Ascending aorta (tissue), 2 donors: ENCODE results near the gene PADI2. TPM values are rescaled to one million over a fixed set of nuclear protein-coding genes. Genes with fewer than 3 reads are reported as not detected.

Experiments used
- DNase-seq, 2 donors: peaks; one replicate each; pipeline ENCODE4 v3.0.0-alpha.2; 2019; ENCODE audit warnings: low spot score in 2 of 2
- H3K27ac ChIP-seq, 2 donors: fragments of 200-600 bp; sonication (generic); one replicate each; pipeline ENCODE4 v1.5.1; 2016 to 2017; ENCODE audit warnings: mild to moderate bottlenecking in 1 of 2
- H3K27me3 ChIP-seq: fragments of 200-600 bp; sonication (generic); one replicate; pipeline ENCODE4 v1.5.1; 2017
- H3K36me3 ChIP-seq, 2 donors: fragments of 200-600 bp; sonication (generic); one replicate each; pipeline ENCODE4 v1.5.1; 2016
- H3K4me1 ChIP-seq, 2 donors: fragments of 200-600 bp; sonication (generic); one replicate each; pipeline ENCODE4 v1.5.1; 2016 to 2017; ENCODE audit warnings: mild to moderate bottlenecking in 1 of 2
- H3K4me3 ChIP-seq, 2 donors: fragments of 200-600 bp; sonication (generic); one replicate each; pipeline ENCODE4 v1.5.1; 2016 to 2017; ENCODE audit warnings: mild to moderate bottlenecking in 1 of 2
- H3K9me3 ChIP-seq, 2 donors: fragments of 200-600 bp; sonication (generic); one replicate each; pipeline ENCODE4 v1.5.1; 2016
- CTCF ChIP-seq, 3 experiments: fragments of 200-600 bp in 2 of 3; fragments of 450-650 bp in 1 of 3; sonication (generic) in 2 of 3; IDR thresholded peaks; one replicate each; pipeline ENCODE4 v1.5.1; 2016 to 2019; ENCODE audit warnings: antibody characterized with exemption in 3 of 3, mild to moderate bottlenecking in 1 of 3, moderate library complexity in 1 of 3
- intact Hi-C: fragments of 100-400 bp; cut with DNase I; formaldehyde crosslinking; loops from one replicate; pipeline ENCODE4 v1.15.1; 2023
- total RNA-seq: library from RNA; depleted of rRNA; stranded (reverse); fragments of >200 nt; gene quantifications from one replicate; pipeline ENCODE4 v1.1.0, GENCODE V29; 2016

The PADI2 gene
- total RNA-seq, 1 donor from 2014 or later, result 0.21 TPM

- Histone ChIP-seq H3K4me3 (no peak overlapping the region), H3K36me3 (no peaks in the 10 kb centered on the region), H3K9me3 (peaks cover 1 to 7% of the 10 kb centered on the region in 2 donors), H3K27ac (no peak overlapping the region), H3K27me3 (no peaks in the 10 kb centered on the region), H3K4me1 (no peaks in the 10 kb centered on the region)
- TF ChIP-seq CTCF (IDR thresholded peaks at IDR 0.05), result no peak
- intact Hi-C loops, result no loop called here
- no peak for DNase-seq
Observed at GRCh38 chr1:17158961-17159360, 39.7 kb upstream of the PADI2 start.

GRCh38 chr1:17156108-17156507, 36.9 kb upstream of the PADI2 start:
- DNase-seq, result no peak
- H3K4me3 ChIP-seq, result no peak overlapping the region
- H3K27me3 ChIP-seq, result no peaks in the 10 kb centered on the region
- H3K4me1 ChIP-seq, result no peaks in the 10 kb centered on the region
- H3K27ac ChIP-seq, result no peak overlapping the region
- H3K9me3 ChIP-seq, result peaks cover 5 to 19% of the 10 kb centered on the region in 2 donors
- no peak for TF ChIP-seq CTCF (IDR thresholded peaks at IDR 0.05)
- no peaks in the 10 kb centered on the region for H3K36me3 ChIP-seq
- intact Hi-C loops, result no loop called here

DNA sequence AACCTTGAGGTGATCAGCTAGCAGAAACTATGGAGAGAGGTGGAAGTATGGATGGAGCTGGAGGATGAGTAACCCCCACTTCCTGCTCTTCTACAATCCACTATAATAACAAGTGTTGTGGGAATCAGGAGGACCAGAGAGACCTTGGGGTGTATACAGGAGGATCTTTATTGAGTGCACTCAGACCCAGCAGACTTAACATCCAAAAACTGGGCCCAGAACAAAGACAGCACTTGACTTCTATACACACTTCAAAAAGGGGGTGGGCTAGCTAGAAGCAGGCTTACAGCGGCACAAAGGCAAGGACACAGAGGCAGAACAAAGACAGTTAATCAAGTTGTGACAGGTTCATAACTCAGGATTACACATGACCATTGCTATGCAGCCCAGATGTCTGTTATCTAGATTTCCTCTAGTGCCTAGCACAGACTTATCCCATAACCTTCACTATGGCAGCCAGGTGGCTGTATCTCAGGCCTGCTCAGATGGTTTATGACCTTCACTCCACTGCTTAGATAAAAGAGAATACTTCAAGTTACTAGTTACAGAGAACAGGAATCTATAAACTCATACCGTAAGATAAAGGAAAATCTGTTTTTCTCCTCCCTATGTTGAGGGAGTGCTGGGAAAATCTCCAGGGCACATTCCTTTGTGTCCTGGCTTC, 36.1 kb upstream of the PADI2 start:
- Histone ChIP-seq H3K4me1 (no peaks in the 10 kb centered on the region), H3K27ac (no peak overlapping the region), H3K36me3 (no peaks in the 10 kb centered on the region), H3K9me3 (peaks cover 5 to 19% of the 10 kb centered on the region in 2 donors), H3K27me3 (no peaks in the 10 kb centered on the region), H3K4me3 (no peak overlapping the region)
- no peak for TF ChIP-seq CTCF (IDR thresholded peaks at IDR 0.05)
- intact Hi-C loops, result no loop called here
- no peak for DNase-seq

DNA sequence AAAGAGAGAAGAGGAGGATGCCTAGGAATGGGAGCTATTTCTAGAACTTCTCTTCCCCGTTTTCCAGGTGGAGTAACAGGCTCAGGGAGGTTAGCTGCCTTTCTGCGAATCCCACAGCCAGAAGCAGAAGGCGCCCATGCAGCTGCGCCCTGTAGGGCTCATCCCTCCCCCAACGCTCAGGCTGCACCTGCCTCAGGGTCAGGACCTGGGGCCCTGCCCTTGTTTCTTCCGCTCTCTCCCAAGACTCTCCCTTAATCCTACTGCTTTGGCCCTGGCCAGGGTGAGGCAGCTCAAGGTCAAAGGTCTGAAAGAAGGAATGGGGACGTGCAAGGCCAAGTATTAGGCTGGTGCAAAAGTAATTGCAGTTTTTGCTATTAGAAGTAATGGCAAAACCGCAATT, 30.5 kb upstream of the PADI2 start:
- no peaks in the 10 kb centered on the region for H3K4me1 ChIP-seq
- peaks cover 7% of the 10 kb centered on the region for H3K27me3 ChIP-seq
- H3K9me3 ChIP-seq, result peaks cover 5 to 16% of the 10 kb centered on the region in 2 donors
- H3K4me3 ChIP-seq, result no peak overlapping the region
- no peak for TF ChIP-seq CTCF (IDR thresholded peaks at IDR 0.05)
- no peak for DNase-seq
- intact Hi-C loops, result no loop called here
- no peaks in the 10 kb centered on the region for H3K36me3 ChIP-seq
- no peak overlapping the region for H3K27ac ChIP-seq

DNA sequence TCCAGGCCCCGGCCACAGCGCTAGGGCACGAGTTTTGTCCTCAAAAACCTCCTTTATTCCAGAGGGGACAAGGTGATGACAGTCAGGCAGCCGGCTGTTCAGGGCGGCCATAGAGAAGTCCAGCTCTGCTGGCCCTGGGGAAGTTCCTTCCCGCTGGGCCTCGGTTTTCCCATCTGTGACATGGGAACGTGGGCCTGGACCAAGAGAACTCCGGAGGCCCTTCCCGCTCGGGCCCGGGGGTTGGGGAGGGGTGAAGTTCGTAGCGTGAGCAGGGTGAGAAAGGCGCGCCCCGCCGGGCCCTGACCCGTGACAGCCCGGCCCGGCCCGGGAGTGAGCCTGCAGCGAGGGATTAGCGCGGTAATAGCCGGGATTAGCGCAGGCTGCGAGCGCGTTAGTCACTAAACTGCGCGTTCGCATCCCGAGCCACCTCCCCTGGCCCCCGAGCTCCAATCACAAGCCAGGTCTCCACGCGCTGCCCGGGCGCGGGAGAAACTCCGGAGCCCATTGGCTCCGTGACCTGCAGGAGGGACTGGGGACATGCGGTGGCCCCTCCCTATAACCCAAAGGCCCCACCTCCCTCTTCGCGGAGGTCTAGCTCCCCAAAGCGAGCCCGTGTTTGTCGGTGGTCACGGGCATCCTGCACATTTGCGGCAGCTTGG, 29.8 kb upstream of the PADI2 start:
- no peak overlapping the region for H3K27ac ChIP-seq
- peaks cover 5 to 13% of the 10 kb centered on the region in 2 donors for H3K9me3 ChIP-seq
- intact Hi-C loops, result no loop called here
- no peak for TF ChIP-seq CTCF (IDR thresholded peaks at IDR 0.05)
- H3K27me3 ChIP-seq, result peaks cover 7% of the 10 kb centered on the region
- no peaks in the 10 kb centered on the region for H3K36me3 ChIP-seq
- DNase-seq, result no peak
- no peaks in the 10 kb centered on the region for H3K4me1 ChIP-seq
- no peak overlapping the region for H3K4me3 ChIP-seq
